ENCODE measurements around the gene RNF145.

Gene RNF145

DNA sequence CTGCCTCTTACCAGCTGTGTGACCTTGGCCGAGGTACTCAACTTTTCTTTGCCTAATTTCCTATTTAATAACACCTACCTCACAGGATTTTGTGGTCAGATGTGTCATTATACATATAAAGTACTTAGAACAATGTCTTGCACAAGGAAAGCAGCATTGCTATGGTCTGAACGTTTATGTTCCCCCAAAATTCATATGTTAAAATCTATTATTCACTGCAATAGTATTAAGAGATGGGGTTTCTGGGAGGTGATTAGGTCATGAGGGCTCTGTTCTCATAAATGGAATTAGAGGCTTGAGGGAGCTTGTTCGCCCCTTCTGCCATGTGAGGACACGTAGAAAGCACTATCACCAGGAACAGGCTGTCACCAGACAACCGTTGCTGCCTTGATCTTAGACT is 10.9 kb upstream of the RNF145 start:
- FAIRE-seq (no peak), DNase-seq (ENCODE audit: low spot score) (no peak)

DNA sequence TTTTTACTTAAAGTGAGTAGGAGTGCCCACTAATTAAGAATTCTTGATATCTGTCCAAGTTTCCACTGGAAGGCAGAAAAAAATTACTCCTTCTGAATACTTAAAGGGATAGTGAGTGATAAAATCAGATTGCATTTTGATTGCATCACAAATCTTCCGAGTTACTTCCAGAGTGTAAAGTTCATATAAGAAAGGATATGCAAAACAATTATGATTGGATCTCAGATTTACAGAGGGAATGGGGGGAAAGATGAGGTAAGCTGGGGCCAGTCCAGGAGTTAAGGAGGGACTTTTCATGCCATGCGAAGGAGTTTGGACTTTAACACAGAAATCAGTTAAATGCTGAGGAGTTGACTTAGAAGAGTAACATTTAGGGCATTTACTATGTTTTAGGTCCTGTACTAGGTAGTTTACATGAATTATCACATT is 9.3 kb upstream of the RNF145 start:
- FAIRE-seq (no peak), DNase-seq (ENCODE audit: low spot score) (no peak)

DNA sequence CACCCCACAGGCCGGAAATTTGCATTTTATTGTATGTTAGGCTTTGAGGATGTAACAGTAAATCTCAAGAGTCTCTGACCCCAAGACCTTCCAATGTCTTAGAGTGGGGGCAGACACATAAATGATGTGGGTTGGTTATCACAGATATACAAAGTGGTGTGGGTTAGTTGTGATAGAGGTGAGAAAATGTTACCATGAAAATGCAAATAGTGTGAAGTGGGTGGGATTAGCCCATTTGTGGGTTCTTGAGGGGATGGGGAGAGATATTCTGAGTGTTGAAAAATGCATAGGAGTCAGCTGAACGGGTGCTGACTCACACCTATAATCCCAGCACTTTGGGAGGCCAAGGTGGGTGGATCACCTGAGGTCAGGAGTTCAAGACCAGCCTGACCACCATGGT is 7.9 kb upstream of the RNF145 start:
- no peak for DNase-seq (ENCODE audit: low spot score)
- no peak for FAIRE-seq

DNA sequence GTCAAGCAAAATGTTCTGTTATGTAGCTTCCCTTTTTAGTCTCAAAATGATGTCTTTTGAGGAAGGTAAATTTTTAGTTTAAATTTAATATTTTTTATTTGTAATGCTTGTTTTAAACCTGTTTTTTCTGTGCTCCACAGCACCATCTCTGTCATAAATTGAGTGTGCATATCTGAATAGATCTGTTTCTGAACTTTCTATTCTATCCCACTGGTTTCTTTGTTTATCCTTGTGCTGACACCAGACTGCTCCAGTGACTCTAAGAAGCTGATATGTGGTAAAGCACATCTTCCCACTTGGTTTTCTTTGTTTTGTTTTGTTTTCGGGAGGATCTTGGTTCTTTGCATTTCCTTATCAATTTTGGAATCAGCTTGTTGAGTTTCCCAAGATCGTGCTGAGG is 7.1 kb upstream of the RNF145 start:
- DNase-seq (ENCODE audit: low spot score) (no peak), FAIRE-seq (no peak)

DNA sequence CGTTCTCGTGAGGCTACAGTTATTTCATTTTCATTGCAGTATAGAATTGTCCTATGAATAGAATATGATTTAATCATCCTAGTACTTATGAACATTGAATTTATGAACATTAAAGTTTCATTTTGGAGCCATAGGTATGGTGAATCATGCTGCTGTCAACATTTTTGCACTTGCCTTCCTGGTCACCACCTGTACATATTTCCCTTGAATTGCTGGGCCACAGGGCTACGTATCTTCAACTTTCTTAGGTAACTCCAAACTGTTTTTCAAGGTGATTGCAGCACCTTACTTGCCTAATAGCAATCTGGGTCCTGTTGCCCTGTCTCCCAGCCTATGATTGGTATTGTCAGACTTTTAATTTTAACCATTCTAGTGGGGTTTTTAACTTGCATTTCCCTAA is 6.5 kb upstream of the RNF145 start:
- no peak for FAIRE-seq
- DNase-seq (ENCODE audit: low spot score) = no peak

DNA sequence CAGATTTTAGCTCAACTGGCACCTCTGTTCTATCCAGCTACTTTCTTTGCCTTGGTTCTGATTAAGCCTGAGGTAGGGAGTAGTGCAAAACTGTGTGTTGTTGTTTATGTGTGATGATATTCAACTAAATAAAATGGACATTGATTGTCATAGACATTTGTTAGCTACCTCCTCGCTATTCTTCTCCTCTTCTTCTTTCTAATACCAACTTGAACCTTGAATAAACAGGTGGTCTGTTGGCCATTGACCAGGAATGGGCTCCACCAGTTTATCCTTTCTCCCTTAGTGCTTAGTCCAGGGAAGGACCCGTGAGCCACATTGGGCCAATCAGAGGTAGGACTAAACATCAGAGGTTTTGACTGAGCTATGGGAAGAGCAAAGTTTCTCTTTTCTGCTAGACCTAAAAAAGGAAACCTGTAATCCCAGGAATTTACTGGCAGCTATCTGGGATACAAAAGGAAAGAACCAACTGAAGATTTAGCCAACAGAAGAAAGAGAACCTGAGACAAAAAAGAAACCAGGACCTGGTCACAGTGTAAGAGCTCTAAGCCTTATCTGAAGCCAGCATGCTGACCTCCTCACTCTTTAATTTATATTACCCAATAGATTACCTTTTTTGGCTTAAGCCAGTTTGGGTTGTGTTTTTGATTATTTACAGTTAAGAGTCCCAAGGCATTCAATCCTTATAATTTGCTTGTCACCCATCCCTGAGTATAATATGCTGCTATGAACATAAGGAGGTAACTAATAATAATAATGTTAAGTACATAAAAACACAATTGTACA is 5.3 kb upstream of the RNF145 start:
- DNase-seq (ENCODE audit: low spot score) (no peak), FAIRE-seq (no peak)

DNA sequence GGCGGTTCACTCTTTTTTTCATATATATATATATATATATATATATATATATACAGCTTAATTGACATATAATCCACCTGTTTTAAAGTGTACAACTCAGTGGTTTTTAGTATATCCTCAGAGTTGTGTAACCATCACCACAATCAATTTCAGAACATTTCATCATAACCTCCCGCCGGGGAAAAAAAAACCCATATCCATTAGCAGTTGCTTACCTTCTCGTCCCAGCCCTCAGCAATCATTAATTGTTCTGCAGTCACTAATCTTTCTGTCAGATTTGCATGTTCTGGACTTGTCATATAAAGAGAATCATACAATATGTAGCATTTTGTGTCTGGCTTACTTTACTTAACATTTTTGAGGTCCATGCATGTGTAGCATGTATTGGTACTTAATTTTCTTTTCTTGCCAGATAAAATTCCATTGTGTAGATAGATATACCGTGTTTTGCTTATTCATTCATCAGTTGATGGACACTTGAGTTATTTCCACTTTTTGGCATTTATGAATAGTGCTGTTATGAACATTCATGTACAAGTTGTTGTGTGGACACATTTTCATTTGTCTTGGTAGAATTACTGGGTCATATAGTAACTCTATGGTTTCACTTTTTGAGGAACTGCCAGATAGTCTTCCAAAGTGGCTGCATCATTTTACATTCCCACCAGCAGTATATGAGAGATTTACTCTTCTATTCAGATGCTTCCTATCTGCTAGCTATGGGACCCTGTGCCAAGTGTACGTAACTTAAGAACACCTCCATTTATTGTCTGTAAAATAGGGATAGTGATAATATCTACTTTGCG is 3.5 kb upstream of the RNF145 start:
- FAIRE-seq (no peak), DNase-seq (ENCODE audit: low spot score) (no peak)

DNA sequence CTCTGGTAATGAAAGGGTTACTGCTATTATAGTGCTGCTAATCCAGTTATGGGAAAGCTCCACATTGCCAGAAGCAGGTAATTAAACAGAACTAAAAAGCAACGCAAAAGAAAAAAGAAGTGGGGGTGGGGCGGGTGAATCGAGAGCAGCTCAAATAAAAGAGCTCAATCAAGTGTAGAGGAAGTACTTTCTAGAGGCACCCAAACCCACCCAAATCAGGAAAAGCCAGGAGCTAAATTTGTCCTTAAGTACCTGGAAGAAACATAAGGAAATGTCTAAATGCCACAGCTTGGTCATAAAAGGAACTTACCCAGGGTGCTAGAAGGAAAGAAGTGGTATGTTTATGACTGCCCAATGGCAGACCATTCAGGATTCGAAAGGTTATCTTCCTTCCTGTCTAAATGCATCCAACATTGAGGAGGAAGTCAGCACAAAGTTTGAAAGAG is 2.4 kb upstream of the RNF145 start:
- DNase-seq (ENCODE audit: low spot score) (no peak), FAIRE-seq (no peak)

DNA sequence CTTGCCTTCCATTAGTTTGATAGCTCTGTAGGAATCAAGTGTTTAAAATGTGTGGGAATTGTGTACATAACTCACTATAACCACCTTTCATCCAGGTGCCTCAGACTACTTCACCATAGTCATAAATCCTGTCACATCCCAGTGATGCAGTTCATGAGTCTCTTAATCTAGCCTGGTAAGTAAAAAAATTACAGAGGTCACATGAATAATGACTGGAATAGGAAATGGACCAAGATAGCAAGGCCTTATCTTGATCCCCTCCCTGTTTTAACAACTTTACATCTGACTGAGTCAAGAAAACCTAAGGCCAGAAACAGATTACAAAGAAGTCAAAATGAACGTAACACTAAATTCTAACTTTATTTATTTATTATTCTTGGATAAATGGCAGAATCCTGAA is 1.5 kb upstream of the RNF145 start:
- FAIRE-seq (no peak), DNase-seq (ENCODE audit: low spot score) (no peak)

DNA sequence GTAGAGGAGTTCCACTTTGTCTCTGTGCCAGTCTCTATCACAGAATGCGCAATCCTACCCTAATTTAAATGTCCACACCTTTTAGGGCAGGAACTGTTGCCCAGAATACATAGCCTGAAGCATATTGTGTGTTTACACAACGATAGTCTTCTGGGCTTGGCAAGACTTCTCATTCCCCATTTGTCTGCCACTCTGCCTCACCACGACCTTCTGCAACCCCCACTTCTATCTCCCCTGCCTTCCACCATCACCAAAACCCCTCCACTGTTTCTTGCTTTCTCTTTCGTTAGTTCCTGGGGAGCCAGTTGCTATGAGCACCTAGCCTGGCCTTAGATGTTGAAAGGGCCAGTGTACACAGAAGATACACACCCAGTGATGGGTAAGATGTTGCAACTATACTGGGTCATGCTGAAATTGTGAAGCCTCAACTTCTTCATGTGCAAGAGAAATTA is 883 bp upstream of the RNF145 start:
- FAIRE-seq (no peak), DNase-seq (ENCODE audit: low spot score) (no peak)

DNA sequence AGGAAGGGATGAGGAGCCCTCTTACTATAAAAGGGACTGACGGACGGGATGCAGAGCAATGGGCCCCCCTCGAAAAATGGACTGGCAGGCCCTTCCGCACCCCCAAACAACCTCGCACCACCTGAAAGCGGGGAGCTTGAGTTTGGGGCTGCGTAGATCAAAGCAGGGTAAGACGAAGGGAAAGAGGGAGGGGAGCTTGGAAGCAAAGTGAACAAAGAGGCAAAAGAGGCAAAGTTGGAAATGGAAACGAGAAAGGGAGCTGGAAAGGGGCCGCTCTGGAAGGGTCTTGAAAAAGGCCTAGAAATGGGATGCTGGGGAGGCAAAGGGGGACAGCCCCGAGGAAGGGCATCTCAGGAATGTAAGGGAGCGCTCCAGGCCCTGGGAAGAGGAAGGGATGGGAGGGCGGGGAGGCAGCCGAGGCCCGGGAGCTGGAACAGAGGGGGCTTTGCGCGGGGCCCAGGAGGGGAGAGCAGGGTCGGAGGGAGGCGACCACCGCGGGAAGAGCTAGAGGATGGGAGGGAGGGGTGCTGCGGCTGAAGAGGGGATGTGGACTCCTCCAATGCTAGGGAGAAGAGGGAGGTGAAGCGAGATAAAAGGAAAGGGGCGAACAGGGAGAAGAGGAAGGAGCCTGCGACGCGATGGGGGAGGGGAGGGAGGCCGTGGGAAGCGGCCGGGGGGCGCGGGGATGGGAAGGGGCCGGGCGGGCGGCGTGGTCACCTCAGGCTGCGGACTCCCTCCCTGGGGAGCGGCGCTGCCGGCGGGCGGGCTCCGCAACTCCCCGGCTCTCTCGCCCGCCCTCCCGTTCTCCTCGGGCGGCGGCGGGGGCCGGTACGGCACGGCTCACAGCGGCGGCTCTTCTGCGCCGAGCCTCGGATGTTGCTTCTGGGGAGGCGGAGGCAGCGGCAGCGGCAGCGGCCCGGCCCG is 577 bp downstream of the RNF145 start:
- DNase-seq (ENCODE audit: low spot score) = peak; percentile 36

DNA sequence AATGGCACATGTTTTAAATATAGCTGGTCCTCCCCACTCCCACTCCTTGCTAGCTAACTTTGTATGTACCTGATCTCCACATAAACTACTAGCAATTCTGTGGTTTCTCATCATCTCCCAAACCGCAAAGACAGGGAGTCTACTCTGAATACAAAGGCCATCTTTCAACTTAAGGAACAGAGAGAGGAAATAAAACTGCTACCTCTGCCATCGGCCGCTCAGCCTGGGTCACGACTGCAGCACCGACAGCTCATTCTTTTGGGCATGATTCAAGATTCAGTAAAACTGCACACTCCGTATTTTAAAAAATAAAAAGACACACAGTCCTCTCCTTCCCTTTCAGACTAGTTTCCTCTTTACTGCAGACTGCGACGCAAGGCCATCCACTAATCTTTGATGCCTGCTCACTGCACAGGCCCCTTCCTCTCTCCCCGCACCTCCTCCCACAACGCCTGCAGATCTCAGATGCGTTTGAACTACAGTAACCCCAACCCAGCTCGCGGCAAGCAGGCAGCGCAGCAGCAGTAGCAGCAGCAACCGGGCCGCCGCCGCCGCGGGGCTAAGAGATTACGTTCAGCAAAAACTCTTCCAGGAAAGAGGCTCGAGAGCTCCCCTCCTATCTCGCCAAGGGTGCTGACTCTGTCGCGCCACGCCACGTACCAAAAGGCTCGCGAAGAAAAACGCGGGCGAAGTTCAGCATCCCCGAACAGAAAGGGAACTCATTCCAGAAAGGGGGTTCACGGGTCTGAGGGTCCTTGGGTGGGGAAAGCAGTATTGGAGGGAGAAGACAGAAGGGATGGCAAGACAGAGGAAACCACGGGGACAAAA is 1.5 kb downstream of the RNF145 start:
- no peak for FAIRE-seq
- peak; percentile 71 for DNase-seq (ENCODE audit: low spot score)

More for the DNA sequence above, 577 bp downstream of the RNF145 start:
- FAIRE-seq = no peak

DNA sequence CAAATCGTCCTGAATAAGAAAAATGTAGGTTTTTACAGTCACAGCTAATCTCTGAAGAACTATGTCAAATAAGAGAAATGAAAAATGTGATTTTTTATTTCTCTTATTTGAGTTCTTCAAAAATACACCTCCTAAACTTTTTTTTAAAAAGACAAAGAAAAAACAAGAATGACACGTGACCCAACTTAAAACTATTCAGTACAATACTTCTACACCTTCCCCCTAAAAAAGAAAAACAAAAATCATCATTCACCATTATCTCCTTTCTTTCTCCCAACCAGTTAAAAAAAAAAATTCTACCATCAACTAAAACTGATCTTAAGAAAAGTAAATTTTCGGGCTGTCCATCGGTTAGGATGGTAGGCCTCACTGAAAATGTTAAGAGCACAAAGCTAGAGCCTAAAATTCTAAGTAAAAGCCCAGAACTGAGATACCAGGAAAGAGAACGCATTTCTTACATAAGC is 2.1 kb downstream of the RNF145 start:
- no peak for FAIRE-seq
- no peak for DNase-seq (ENCODE audit: low spot score)

DNA sequence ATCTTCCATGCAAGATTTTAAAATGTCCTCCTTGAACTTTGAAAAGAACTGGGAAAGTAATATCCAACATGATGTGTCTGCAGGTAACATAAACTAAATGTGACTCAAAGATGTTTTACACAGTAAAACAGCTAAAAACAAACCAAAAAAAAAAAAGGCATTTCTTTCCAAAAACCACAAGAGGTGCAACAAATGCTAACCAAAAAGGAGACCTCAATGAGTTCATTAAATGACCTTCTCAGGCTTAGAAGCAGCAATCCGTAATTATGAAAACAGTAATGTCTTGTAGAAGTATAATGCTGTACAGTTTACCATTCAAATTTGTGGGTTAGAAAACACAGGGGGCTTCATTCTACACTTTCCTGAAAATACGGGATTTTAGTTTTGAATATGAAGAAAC is 2.5 kb downstream of the RNF145 start:
- FAIRE-seq (no peak), DNase-seq (ENCODE audit: low spot score) (no peak)

DNA sequence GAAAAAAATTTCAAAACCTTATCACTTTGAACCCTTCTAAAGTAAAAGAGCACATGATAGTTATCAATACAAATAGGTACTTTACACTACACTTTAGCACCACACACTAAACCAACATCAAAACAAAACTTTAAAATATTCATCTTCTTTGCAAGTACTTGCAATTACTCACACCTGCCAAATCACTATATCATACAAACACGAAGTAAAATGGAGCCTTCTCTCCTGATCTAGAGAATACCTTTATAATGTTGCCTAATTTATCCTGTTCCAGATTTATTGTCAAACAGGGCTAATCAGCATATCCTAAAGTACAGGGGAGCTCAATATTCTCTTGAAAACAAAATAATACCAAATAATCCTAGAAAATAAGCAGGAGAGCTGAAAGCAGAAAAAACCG is 3.0 kb downstream of the RNF145 start:
- DNase-seq (ENCODE audit: low spot score) (no peak), FAIRE-seq (no peak)

DNA sequence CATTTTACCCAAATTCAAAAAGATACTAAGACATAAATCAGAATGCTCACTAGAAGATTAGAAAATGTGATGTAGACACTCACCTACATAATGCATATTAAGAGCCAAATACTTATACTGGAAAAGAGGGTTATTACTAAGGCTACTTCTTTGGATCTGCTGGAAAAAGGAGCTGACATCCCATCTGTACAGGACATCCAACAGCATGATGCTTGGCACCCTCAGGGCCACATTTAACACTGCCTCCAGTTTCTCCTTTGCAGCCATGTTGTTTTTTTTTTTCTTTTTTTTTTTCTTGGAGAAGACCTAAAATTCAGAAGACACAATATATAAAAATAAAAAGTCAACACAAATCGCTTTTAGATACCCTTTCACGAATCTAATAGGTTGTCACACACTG is 6.0 kb downstream of the RNF145 start:
- no peak for DNase-seq (ENCODE audit: low spot score)
- FAIRE-seq = no peak

DNA sequence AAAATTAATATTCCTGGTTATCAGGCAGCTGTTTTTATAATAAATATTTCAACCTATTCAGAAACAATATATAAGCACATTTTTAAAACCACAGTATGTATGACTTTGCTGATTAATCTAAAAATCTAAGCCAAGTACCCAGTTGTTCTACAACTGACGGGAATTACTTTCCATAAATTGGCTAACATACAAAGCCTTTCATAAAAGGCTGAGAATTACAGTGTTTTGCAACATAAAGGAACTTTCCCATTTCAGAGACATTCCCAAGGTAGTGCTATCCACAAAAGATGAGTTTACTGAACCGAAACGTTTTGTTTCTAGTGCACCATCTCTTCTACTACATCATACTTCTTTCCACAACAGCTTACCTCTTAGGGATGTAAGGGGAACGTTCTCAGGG is 7.2 kb downstream of the RNF145 start:
- FAIRE-seq (no peak), DNase-seq (ENCODE audit: low spot score) (no peak)

DNA sequence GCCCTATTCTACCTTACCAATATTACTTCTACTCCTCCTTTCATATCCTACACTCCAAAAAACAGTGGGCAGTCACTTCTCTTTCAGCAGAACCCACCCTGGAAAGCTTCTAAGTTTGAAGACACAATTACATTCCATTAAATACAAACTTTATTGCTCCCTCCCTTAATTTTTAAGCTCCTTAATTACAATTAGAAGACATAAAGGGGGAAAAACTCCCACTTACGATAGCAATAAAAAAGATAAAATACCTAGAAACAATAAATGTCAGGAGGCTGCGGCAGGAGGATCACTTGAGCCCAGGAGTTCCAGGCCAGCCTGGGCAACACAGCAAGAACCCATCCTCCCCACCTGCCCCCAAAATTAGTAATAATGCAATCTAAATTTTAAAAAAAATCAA is 9.6 kb downstream of the RNF145 start:
- FAIRE-seq (no peak), DNase-seq (ENCODE audit: low spot score) (no peak)

DNA sequence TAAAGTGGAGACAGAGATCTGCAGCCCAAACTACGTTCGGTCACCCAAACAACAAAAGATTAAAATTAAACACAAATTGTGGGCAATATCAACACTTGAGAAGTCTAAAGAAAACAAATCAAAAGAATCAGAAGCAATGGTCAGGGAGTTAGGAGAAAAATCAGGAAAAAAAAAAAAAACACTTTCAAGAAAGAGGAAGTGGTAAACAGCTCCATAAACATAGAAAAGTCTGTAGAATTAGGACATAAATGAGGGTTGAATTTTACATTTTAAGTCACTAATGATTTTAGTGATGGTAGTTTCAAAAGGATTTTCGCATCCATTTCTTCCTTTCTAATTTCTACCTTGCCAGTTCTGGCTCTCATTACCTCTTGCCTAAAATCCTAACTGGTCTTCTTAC is 10.1 kb downstream of the RNF145 start:
- FAIRE-seq = no peak
- no peak for DNase-seq (ENCODE audit: low spot score)
